Measurements from ENCODE around the gene RBCK1. TPM values are rescaled to one million over a fixed set of nuclear protein-coding genes. Genes with fewer than 3 reads are reported as not detected.

Gene RBCK1
- total and polyA plus RNA-seq, 10 of the 15 experiments (the other 5 are each of a cell fraction or from before 2014, with no cell fraction given): 14.1 to 99.7 (median 76.0) TPM

- no peak for TF ChIP-seq SMARCA5 (IDR thresholded peaks at IDR 0.05)
These were observed 24.2 kb upstream of the RBCK1 start (continued) for GRCh38 chr20:383889-384288.

- ChIA-PET CTCF (interaction anchor here (1.2 to 1.3 kb wide), 2 partner anchors 22 to 25 kb away, joined by 3 read pairs; no protein-coding TSS in a partner anchor), RAD21 (ENCODE audit: unreplicated experiment) (no interaction called here), POLR2A (interaction anchor here (0.5 to 1.3 kb wide), 3 partner anchors 13 to 99 kb away, joined by 3 read pairs; no protein-coding TSS in a partner anchor), SMC1A (ENCODE audit: uncharacterized antibody, unreplicated experiment) (interaction anchor here (1.8 kb wide), 1 partner anchor 94 kb away, joined by 4 read pairs; no protein-coding TSS in a partner anchor)
- Histone ChIP-seq H3K9ac (ENCODE audit: control insufficient read depth, insufficient read depth, low read length) (no peak overlapping the region), H4K20me1 (ENCODE audit: control insufficient read depth, insufficient read depth) (no peaks in the 10 kb centered on the region), H3K4me1 (ENCODE audit: control insufficient read depth, insufficient read depth, low read length) (peaks cover 10% of the 10 kb centered on the region), H3K79me2 (ENCODE audit: control insufficient read depth, insufficient read depth, low read length) (peaks cover 16% of the 10 kb centered on the region), H3K27ac (ENCODE audit: control insufficient read depth, insufficient read depth) (no peak overlapping the region), H3K36me3 (ENCODE audit: control insufficient read depth in 2 of 2, insufficient read depth in 2 of 2, low read length in 1 of 2) (peaks cover 0 to 10% of the 10 kb centered on the region in 2 experiments; a peak in 3 of 4 replicates), H2AFZ (ENCODE audit: control insufficient read depth, low read depth, low read length) (no peak overlapping the region), H3K9me3 (replicated peaks; ENCODE audit: control insufficient read depth, insufficient read depth, low read length) (no peaks in the 10 kb centered on the region), H3K4me3 (no peak overlapping the region), H3K4me2 (ENCODE audit: control insufficient read depth, insufficient read depth) (no peak overlapping the region), H3K27me3 (replicated peaks in 1 of 2; ENCODE audit: control insufficient read depth in 2 of 2, insufficient read depth in 2 of 2, low read length in 1 of 2) (no peaks in the 10 kb centered on the region)
- no peak for FAIRE-seq
- TF ChIP-seq ZNF592 (IDR thresholded peaks at IDR 0.05): no peak
- TF ChIP-seq ZNF274 (IDR thresholded peaks at IDR 0.05; ENCODE audit: insufficient read depth, insufficient read length): no peak
- no peak for TF ChIP-seq HSF1 (IDR thresholded peaks at IDR 0.05; ENCODE audit: low read depth, low read length)
- no peak for TF ChIP-seq BACH1 (IDR thresholded peaks at IDR 0.05; ENCODE audit: borderline replicate concordance)
- no peak for TF ChIP-seq MEF2A (IDR thresholded peaks at IDR 0.05; ENCODE audit: insufficient read depth, low read depth, low read length)
- no peak for TF ChIP-seq YBX1 (IDR thresholded peaks at IDR 0.05)
- no peak for TF ChIP-seq PML (IDR thresholded peaks at IDR 0.05; ENCODE audit: low read length)
- TF ChIP-seq IKZF2 (IDR thresholded peaks at IDR 0.05): no peak
- TF ChIP-seq RELB (IDR thresholded peaks at IDR 0.05; ENCODE audit: low read depth): no peak
- TF ChIP-seq SIX5 (IDR thresholded peaks at IDR 0.05; ENCODE audit: low read depth, low read length, severe bottlenecking): no peak
- no peak for TF ChIP-seq ZSCAN29 (IDR thresholded peaks at IDR 0.05)
- TF ChIP-seq GABPA (IDR thresholded peaks at IDR 0.05; ENCODE audit: low read depth): no peak
- WGBS (ENCODE audit: insufficient coverage, insufficient replicate concordance, low lambda C conversion rate, missing lambda C conversion rate): 93% methylated on average over 1 of the region's 1 CpG
- no peak for DNase-seq (ENCODE audit: low read depth, low spot score)
- no peak for ATAC-seq
- intact Hi-C loops (cut with micrococcal nuclease; ENCODE audit: unreplicated experiment) (no loop called here), in situ Hi-C loops (cut with MboI) (no loop called here)
- no TSS peak for BruUV-seq (replicated peaks)
These were observed 23.4 kb upstream of the RBCK1 start for GRCh38 chr20:384723-385122.

All from GM12878 (cell line).